Neural progenitor cell (in vitro differentiated cells): ENCODE data around the gene ATP1A4. TPM values are rescaled to one million over a fixed set of nuclear protein-coding genes. Genes with fewer than 3 reads are reported as not detected.

Source experiments
- DNase-seq: peaks from one replicate; pipeline ENCODE4 v3.0.0-alpha.2; 2016; ENCODE audit warnings: low spot score
- H2AFZ ChIP-seq: fragments of 200-600 bp; sonication (generic); replicated peaks from 2 replicates; pipeline ENCODE4 v1.6.1; 2016; ENCODE audit warnings: antibody characterized with exemption
- H3F3A ChIP-seq: fragments of 200-600 bp; sonication (generic); 2 replicates; pipeline ENCODE4 v1.6.1; 2016; ENCODE audit warnings: antibody characterized with exemption, low read depth
- H3K27ac ChIP-seq: fragments of 200-600 bp; sonication (generic); 2 replicates; pipeline ENCODE4 v1.5.1; 2016; ENCODE audit warnings: mild to moderate bottlenecking
- H3K27me3 ChIP-seq: fragments of 200-600 bp; sonication (generic); 2 replicates; pipeline ENCODE4 v1.6.1; 2016; ENCODE audit warnings: mild to moderate bottlenecking, moderate library complexity
- H3K36me3 ChIP-seq: fragments of 200-600 bp; sonication (generic); 2 replicates; pipeline ENCODE4 v1.5.1; 2016
- H3K4me1 ChIP-seq: fragments of 200-600 bp; sonication (generic); 2 replicates; pipeline ENCODE4 v1.6.1; 2016; ENCODE audit warnings: mixed run types
- H3K4me2 ChIP-seq: fragments of 200-600 bp; sonication (generic); 2 replicates; pipeline ENCODE4 v1.6.1; 2016
- H3K4me3 ChIP-seq: fragments of 200-600 bp; sonication (generic); 2 replicates; pipeline ENCODE4 v1.5.1; 2016
- H3K79me2 ChIP-seq: fragments of 200-600 bp; sonication (generic); 2 replicates; pipeline ENCODE4 v1.6.1; 2016; ENCODE audit warnings: low read depth
- H3K9ac ChIP-seq: fragments of 200-600 bp; sonication (generic); 2 replicates; pipeline ENCODE4 v1.6.1; 2016
- H3K9me3 ChIP-seq: fragments of 200-600 bp; sonication (generic); 2 replicates; pipeline ENCODE4 v1.5.1; 2016; ENCODE audit warnings: low read depth
- H4K20me1 ChIP-seq: fragments of 200-600 bp; sonication (generic); 2 replicates; pipeline ENCODE4 v1.6.1; 2016; ENCODE audit warnings: low read depth
- H3K27ac Mint-ChIP-seq: 3 replicates; pipeline ENCODE4 v1.8.0; 2021; ENCODE audit warnings: mixed read lengths
- H3K27me3 Mint-ChIP-seq: 2 replicates; pipeline ENCODE4 v1.8.0; 2022; ENCODE audit warnings: low read depth, mild to moderate bottlenecking, inconsistent platforms, moderate library complexity, mixed read lengths; ENCODE audit not compliant: insufficient read depth
- H3K36me3 Mint-ChIP-seq: 3 replicates; pipeline ENCODE4 v1.8.0; 2021; ENCODE audit warnings: mixed read lengths
- H3K4me1 Mint-ChIP-seq: 3 replicates; pipeline ENCODE4 v1.8.0; 2021; ENCODE audit warnings: mixed read lengths
- H3K4me3 Mint-ChIP-seq: 3 replicates; pipeline ENCODE4 v1.8.0; 2021; ENCODE audit warnings: mild to moderate bottlenecking, moderate library complexity, mixed read lengths
- H3K9me3 Mint-ChIP-seq: 3 replicates; pipeline ENCODE4 v1.8.0; 2020; ENCODE audit warnings: mixed read lengths
- CTCF ChIP-seq: fragments of 200-600 bp; sonication (generic); IDR thresholded peaks from 2 replicates; pipeline ENCODE4 v1.5.1; 2017; ENCODE audit warnings: antibody characterized with exemption, mild to moderate bottlenecking
- EZH2 ChIP-seq: fragments of 200-600 bp; sonication (generic); IDR thresholded peaks from 2 replicates; pipeline ENCODE4 v1.6.1; 2017; ENCODE audit warnings: antibody characterized with exemption, mild to moderate bottlenecking, moderate library complexity
- EZH2phosphoT487 ChIP-seq: fragments of 200-600 bp; sonication (generic); IDR thresholded peaks from 2 replicates; pipeline ENCODE4 v1.6.1; 2017; ENCODE audit warnings: antibody characterized with exemption
- total RNA-seq: library from RNA; depleted of rRNA; stranded (reverse); fragments of >200 nt; gene quantifications from 2 replicates; pipeline ENCODE4 v1.2.3, GENCODE V29; 2015; ENCODE audit warnings: low replicate concordance

ATP1A4 gene
- total RNA-seq, 1 donor from 2014 or later, result 0.17 TPM

- Histone ChIP-seq H2AFZ (no peak overlapping the region), H3K4me1 (peaks cover 13% of the 10 kb centered on the region), H3F3A (peaks cover 32% of the 10 kb centered on the region), H3K9ac (no peak overlapping the region), H3K27ac (no peak overlapping the region), H4K20me1 (no peaks in the 10 kb centered on the region), H3K79me2 (no peaks in the 10 kb centered on the region), H3K36me3 (no peaks in the 10 kb centered on the region), H3K4me2 (no peak overlapping the region), H3K9me3 (no peaks in the 10 kb centered on the region), H3K27me3 (no peaks in the 10 kb centered on the region), H3K4me3 (no peak overlapping the region)
- Mint-ChIP-seq H3K36me3 (peaks cover 14% of the 10 kb centered on the region), H3K9me3 (peaks cover 2% of the 10 kb centered on the region), H3K27me3 (peaks cover 3% of the 10 kb centered on the region), H3K4me1 (peaks cover 10% of the 10 kb centered on the region), H3K4me3 (no peak overlapping the region), H3K27ac (peak overlapping the region; percentile 62)
- no peak for TF ChIP-seq EZH2
- TF ChIP-seq CTCF, result no peak
- TF ChIP-seq EZH2phosphoT487, result no peak
- DNase-seq, result no peak
These were observed 5.3 kb upstream of the ATP1A4 start for GRCh38 chr1:160146107-160146506.

GRCh38 chr1:160148121-160148520 lies 3.3 kb upstream of the ATP1A4 start:
- Histone ChIP-seq H3K79me2 (no peaks in the 10 kb centered on the region), H3K4me2 (no peak overlapping the region), H3K4me3 (no peak overlapping the region), H3K27me3 (no peaks in the 10 kb centered on the region), H4K20me1 (no peaks in the 10 kb centered on the region), H3K9ac (no peak overlapping the region), H3K36me3 (no peaks in the 10 kb centered on the region), H3K27ac (no peak overlapping the region), H3F3A (peaks cover 25% of the 10 kb centered on the region), H3K4me1 (peaks cover 13% of the 10 kb centered on the region), H2AFZ (no peak overlapping the region), H3K9me3 (no peaks in the 10 kb centered on the region)
- TF ChIP-seq CTCF (no peak), EZH2phosphoT487 (no peak)
- no peaks in the 10 kb centered on the region for H3K36me3 Mint-ChIP-seq
- no peak overlapping the region for H3K27ac Mint-ChIP-seq
- H3K9me3 Mint-ChIP-seq, result peaks cover 2% of the 10 kb centered on the region
- no peak for DNase-seq
- peaks cover 9% of the 10 kb centered on the region for H3K4me1 Mint-ChIP-seq
- no peak overlapping the region for H3K4me3 Mint-ChIP-seq
- H3K27me3 Mint-ChIP-seq, result peaks cover 3% of the 10 kb centered on the region

- Histone ChIP-seq H3K4me1 (peaks cover 13% of the 10 kb centered on the region), H3K27ac (no peak overlapping the region), H3K27me3 (no peaks in the 10 kb centered on the region), H3K4me2 (no peak overlapping the region), H3K79me2 (no peaks in the 10 kb centered on the region), H3K9ac (no peak overlapping the region), H3K9me3 (no peaks in the 10 kb centered on the region), H2AFZ (no peak overlapping the region), H3K4me3 (no peak overlapping the region), H4K20me1 (no peaks in the 10 kb centered on the region), H3F3A (peaks cover 17% of the 10 kb centered on the region), H3K36me3 (no peaks in the 10 kb centered on the region)
- H3K36me3 Mint-ChIP-seq, result no peaks in the 10 kb centered on the region
- TF ChIP-seq EZH2 (no peak), CTCF (no peak), EZH2phosphoT487 (no peak)
- peaks cover 9% of the 10 kb centered on the region for H3K4me1 Mint-ChIP-seq
- H3K9me3 Mint-ChIP-seq, result peaks cover 2% of the 10 kb centered on the region
- H3K27ac Mint-ChIP-seq, result no peak overlapping the region
- no peaks in the 10 kb centered on the region for H3K27me3 Mint-ChIP-seq
- DNase-seq, result no peak
- no peak overlapping the region for H3K4me3 Mint-ChIP-seq
These were observed 2.2 kb upstream of the ATP1A4 start for GRCh38 chr1:160149233-160149632.
